Calu3 (cell line): ENCODE results near the gene MOCS1. TPM values are rescaled to one million over a fixed set of nuclear protein-coding genes. Genes with fewer than 3 reads are reported as not detected.

ENCODE experiments used
- BruUV-seq: library from RNA; stranded (reverse); fragments of 400-500 nt; replicated peaks from 2 replicates; lab custom pipeline; 2021; lab: Mats Ljungman, UMichigan
- CTCF ChIA-PET: fragments of 300-600 bp; sonication (Branson Sonifier 250); formaldehyde crosslinking; loops from one replicate; lab custom pipeline; 2022; ENCODE audit warnings: antibody characterized with exemption; lab: Charles Lee
- DNase-seq: peaks from one replicate; pipeline ENCODE4 v3.0.0; 2022
- H3K27ac Mint-ChIP-seq: one replicate; pipeline ENCODE4 v1.8.0; 2022; ENCODE audit warnings: mixed read lengths; ENCODE audit not compliant: unreplicated experiment
- H3K27me3 Mint-ChIP-seq: one replicate; pipeline ENCODE4 v1.8.0; 2022; ENCODE audit warnings: mixed read lengths; ENCODE audit not compliant: unreplicated experiment
- H3K36me3 Mint-ChIP-seq: one replicate; pipeline ENCODE4 v1.8.0; 2022; ENCODE audit warnings: mild to moderate bottlenecking, moderate library complexity, mixed read lengths; ENCODE audit not compliant: insufficient read depth, unreplicated experiment
- H3K4me1 Mint-ChIP-seq: one replicate; pipeline ENCODE4 v1.8.0; 2022; ENCODE audit warnings: mild to moderate bottlenecking, low read depth, mixed read lengths; ENCODE audit not compliant: unreplicated experiment
- H3K4me3 Mint-ChIP-seq: one replicate; pipeline ENCODE4 v1.8.0; 2022; ENCODE audit warnings: mild to moderate bottlenecking, low read depth, moderate library complexity, mixed read lengths; ENCODE audit not compliant: unreplicated experiment
- H3K9me3 Mint-ChIP-seq: one replicate; pipeline ENCODE4 v1.8.0; 2022; ENCODE audit warnings: low read depth, mixed read lengths; ENCODE audit not compliant: unreplicated experiment
- CTCF ChIP-seq: fragments of 200-600 bp; IDR thresholded peaks from one replicate; pipeline ENCODE4 v1.8.0; 2022; ENCODE audit warnings: antibody characterized with exemption; ENCODE audit not compliant: unreplicated experiment
- intact Hi-C: fragments of 100-400 bp; cut with micrococcal nuclease; formaldehyde crosslinking; loops from one replicate; pipeline ENCODE4 v1.10.0; 2022; ENCODE audit not compliant: unreplicated experiment
- total RNA-seq: library from RNA; stranded (reverse); gene quantifications from 2 replicates; pipeline ENCODE4 v1.2.3, GENCODE V29; 2022

The MOCS1 gene
- total RNA-seq, 1 experiment from 2014 or later = 2.5 TPM

- no TSS peak for BruUV-seq
- no peaks in the 10 kb centered on the region for H3K9me3 Mint-ChIP-seq
- H3K27ac Mint-ChIP-seq = no peak overlapping the region
- no peak overlapping the region for H3K4me3 Mint-ChIP-seq
- CTCF ChIA-PET = no interaction called here
- H3K27me3 Mint-ChIP-seq = peaks cover 20% of the 10 kb centered on the region
- intact Hi-C loops = no loop called here
- H3K4me1 Mint-ChIP-seq = no peaks in the 10 kb centered on the region
- TF ChIP-seq CTCF = no peak
- DNase-seq = no peak
- H3K36me3 Mint-ChIP-seq = no peaks in the 10 kb centered on the region
These were observed 7.6 kb upstream of the MOCS1 start for GRCh38 chr6:39941820-39942219.

GRCh38 chr6:39941138-39941537 lies 6.9 kb upstream of the MOCS1 start:
- no peaks in the 10 kb centered on the region for H3K9me3 Mint-ChIP-seq
- TF ChIP-seq CTCF = no peak
- CTCF ChIA-PET = no interaction called here

GRCh38 chr6:39938773-39939654 lies 4.8 kb upstream of the MOCS1 start:
- H3K9me3 Mint-ChIP-seq = no peaks in the 10 kb centered on the region
- H3K36me3 Mint-ChIP-seq = peaks cover under 1% of the 10 kb centered on the region
- CTCF ChIA-PET = no interaction called here
- TF ChIP-seq CTCF = no peak
- no peak overlapping the region for H3K4me3 Mint-ChIP-seq
- no peak overlapping the region for H3K27ac Mint-ChIP-seq
- peaks cover 36% of the 10 kb centered on the region for H3K27me3 Mint-ChIP-seq
- DNase-seq = no peak
- no peaks in the 10 kb centered on the region for H3K4me1 Mint-ChIP-seq
- BruUV-seq = no TSS peak
- intact Hi-C loops = no loop called here

More at GRCh38 chr6:39941138-39941537, 6.9 kb upstream of the MOCS1 start:
- BruUV-seq = no TSS peak
- Mint-ChIP-seq H3K4me3 (no peak overlapping the region), H3K4me1 (no peaks in the 10 kb centered on the region), H3K36me3 (no peaks in the 10 kb centered on the region), H3K27me3 (peaks cover 22% of the 10 kb centered on the region), H3K27ac (no peak overlapping the region)
- intact Hi-C loops = no loop called here
- no peak for DNase-seq

GRCh38 chr6:39937686-39938333 lies 3.5 kb upstream of the MOCS1 start:
- H3K4me1 Mint-ChIP-seq = no peaks in the 10 kb centered on the region
- intact Hi-C loops = no loop called here
- no peak overlapping the region for H3K27ac Mint-ChIP-seq
- H3K27me3 Mint-ChIP-seq = peaks cover 46% of the 10 kb centered on the region
- CTCF ChIA-PET = no interaction called here
- no TSS peak for BruUV-seq
- TF ChIP-seq CTCF = no peak
- peaks cover 7% of the 10 kb centered on the region for H3K36me3 Mint-ChIP-seq
- H3K4me3 Mint-ChIP-seq = no peak overlapping the region
- no peak for DNase-seq
- no peaks in the 10 kb centered on the region for H3K9me3 Mint-ChIP-seq
